ENCODE data around the gene TEX44.

Gene TEX44

DNA sequence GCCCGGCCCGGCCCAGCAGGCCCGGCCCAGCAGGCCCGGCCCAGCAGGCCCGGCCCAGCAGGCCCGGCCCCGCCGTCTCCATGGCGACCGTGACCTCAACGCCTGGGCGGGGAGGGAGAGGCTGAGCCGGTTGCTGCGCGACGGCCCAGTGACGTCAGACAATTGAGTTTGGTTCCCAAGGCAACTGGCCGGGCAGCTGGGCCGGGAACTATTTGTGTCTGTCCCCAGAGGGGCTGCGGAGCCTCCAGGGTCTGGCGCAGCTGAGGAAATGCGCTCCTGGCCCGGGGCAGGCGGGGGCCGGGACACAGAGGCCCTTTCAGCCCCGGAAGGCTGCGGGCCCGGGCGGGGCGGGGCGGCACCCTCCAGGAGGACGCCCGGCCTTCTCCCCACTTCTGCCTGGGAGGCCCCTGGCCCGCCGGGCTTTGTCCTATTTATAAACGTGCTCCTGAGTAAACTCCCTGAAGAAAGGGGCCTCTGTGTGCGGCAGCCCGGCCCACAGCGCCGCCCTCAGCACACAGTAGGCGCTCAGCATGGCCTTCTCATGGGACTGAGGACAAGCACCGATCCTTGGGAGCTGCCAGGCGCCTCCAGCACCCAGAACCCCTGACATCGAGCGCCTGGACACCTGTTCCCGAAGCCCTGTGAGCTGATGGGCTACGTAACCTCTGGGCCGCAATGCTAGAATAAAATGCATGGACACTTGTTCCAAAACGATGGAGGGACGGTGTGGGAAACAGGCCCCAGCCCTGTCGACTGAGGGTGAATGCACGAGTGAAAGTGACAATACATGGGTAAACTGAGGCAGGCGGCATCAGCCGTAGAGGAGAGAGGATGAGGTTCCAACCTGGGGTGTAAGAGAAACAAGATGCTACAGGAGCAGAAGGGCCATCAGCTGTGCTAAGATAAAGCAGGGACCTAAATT lies 12.3 kb downstream of the TEX44 start:
- DNase-seq (ENCODE audit: low spot score), result peak; percentile 99

- DNase-seq (ENCODE audit: low spot score), result peak; percentile 65
Measured at GRCh38 chr2:231605607-231606091, 13.0 kb downstream of the TEX44 start.

DNA sequence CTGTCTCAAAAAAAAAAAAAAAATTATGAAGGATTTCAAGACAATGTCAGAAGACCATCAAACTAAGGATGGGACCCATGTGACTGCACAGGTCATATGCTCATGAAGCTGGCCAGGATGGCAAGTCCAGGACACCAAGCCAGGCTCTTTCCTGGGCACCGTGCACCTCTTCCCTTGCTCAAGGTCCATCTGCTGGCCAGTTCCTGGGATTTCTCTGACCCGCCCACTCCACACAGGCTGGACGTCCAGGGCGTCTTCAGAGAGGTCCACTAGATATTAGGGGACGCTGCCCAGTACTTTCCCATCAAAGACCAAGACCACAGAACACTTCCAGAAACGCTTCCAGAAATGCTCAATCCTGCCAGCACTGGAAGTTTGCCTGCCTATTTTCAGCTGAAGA lies 14.3 kb downstream of the TEX44 start:
- DNase-seq (ENCODE audit: low spot score), result no peak

DNA sequence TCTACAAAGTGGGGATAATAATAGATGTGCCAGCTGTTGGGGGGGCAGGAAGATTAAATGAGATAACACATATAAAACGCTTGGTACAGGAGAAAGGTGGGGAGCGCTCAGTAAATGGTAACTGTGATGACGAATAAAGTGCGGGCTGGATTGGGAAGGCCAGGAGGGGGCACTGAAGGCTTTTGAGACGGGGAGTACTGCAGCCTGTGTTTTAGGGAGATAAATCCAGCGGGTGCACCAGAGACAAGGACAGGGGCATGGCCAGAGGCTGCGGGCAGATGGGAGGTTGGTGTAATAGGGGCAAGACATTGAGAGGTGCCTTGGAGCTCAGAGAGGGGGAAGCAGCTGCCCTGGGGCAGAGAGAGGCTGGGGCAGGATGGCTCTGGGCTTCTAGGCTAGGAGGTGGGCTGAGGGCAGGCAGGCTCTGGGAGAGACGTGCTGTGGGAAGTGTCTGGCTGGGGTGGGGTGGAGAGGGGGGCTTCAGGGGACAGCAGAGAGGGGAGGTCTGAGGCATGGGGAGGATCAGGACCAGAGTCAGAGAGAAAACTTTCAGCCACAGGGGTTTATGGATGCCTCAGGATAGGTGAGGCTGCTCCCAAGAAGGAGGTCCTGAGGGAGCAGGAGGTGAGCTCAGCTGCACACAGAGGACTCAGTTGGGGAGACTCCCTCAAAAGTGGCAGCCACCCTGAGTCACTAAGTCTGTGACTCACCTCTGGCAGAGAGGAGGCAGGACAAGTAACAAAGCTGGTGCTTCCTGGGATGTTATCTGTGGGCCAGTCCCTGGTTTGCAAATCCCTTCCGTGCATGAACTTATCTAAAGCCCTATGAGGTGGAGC lies 18.8 kb downstream of the TEX44 start:
- DNase-seq (ENCODE audit: low spot score), result no peak

- no peak for DNase-seq (ENCODE audit: low spot score)
Measured at GRCh38 chr2:231612109-231612455, 19.4 kb downstream of the TEX44 start.

DNA sequence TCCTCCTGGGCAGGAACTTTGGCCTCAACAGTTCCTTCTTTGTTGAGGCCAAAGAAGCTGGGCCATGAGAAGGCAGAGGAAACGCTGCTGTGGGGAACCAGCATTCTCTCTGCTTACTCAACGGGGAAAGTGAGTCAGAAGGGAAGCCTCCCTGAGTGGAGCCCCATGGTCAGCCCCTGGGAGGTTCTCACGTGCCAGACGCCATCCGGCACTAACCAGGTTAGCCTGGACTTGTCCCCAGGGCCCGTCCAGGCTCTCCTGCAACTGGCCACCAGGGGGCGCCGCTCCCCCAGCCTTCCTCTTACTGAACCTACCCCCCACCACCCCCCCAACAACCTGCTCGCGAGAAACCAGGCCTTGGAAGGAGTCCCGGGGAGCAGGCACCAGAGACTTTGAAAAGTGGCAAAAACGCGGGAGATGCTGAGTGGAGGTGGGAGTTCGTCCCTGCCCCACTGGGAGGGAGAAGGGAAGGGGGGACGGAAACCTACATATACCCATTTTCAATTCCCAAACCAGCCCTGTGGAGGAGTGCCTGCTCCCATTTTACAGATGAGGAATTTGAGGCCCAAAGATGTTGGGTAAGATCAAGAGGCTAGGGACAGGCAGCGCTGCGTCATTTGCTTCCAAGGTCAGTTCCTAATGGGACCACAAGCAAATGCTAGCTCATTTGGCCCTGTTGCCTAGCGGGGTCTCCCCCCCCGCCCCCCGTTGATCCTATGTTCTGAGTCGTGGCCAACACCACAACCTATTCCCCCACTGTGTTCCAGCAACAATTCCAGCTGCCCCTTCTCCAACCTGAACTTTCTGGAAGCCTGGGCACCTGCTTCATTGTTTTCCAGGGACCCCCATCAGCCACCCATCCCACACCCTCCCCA lies 20.0 kb downstream of the TEX44 start:
- peak; percentile 89 for DNase-seq (ENCODE audit: low spot score)

GRCh38 chr2:231613331-231613662 lies 20.6 kb downstream of the TEX44 start:
- peak; percentile 71 for DNase-seq (ENCODE audit: low spot score)

DNA sequence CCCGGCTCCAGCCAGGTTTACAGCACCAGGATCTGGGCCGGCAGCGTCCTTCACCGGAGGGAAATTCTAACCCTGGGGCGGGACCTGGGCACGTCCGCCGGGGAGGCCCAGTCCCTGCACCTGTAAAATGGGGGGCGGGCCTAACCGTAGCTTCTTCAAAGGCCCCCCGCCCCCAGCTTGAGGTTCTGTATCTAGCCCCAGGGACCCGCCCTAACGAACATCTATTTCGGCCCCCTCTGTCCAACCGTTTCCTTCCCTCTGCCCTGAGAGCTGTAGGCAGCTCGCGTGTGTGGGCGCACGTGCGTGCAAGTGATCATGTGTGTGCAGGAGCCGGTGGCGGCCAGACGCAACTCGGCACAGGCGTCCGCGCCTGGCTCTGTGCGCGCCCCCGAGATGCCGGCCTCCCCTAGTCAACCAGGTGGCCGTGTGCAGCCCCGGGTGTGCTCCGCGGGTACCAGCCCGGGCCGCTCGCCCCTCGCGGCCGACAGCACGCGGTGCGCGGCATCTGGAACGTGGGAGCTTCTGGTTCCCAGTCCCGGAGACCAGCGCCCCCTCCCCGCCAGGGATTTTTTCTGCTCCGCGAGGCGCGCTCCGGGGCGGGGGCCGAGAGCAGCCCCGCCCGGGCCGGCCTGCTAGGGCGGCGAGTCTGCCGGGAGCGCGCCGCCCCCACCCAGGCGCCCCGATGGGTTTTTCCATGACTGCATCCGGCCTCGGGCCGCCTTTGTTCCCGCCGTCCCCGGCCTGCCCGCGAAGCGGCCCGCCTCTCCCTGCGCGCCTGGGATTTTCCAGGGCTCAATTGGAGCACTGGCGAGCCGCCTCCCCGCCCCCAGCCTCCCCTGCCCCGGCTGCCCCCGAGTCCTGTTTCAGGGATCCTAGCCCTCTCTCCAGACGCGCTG lies 21.2 kb downstream of the TEX44 start:
- peak; percentile 82 for DNase-seq (ENCODE audit: low spot score)

DNA sequence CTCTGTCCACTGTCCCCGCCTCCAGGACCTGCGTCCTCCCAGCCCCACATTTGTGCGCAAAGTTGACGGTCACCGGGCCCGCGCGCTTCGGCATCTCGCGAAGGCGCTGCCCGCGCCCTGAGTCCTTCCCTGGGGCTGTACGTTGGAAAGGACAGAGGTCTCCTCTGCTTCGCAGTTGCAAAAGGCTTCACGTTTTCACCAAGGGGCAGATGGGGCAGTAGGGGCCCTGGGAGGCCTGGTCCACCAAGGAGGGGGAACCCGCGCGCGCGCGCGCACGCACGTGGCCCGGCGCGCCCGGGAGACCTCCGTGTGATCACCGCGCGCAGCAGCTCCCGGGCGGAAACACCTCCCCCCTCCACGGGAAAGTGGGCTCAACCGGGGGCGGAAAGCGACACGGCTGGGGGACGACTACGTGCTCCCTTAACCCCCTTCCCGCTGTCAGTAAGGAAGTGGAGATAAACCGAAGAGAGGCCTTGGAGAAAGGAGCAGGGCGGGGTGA lies 21.9 kb downstream of the TEX44 start:
- peak; percentile 48 for DNase-seq (ENCODE audit: low spot score)

GRCh38 chr2:231615058-231615671 lies 22.5 kb downstream of the TEX44 start:
- DNase-seq (ENCODE audit: low spot score), result no peak

DNA sequence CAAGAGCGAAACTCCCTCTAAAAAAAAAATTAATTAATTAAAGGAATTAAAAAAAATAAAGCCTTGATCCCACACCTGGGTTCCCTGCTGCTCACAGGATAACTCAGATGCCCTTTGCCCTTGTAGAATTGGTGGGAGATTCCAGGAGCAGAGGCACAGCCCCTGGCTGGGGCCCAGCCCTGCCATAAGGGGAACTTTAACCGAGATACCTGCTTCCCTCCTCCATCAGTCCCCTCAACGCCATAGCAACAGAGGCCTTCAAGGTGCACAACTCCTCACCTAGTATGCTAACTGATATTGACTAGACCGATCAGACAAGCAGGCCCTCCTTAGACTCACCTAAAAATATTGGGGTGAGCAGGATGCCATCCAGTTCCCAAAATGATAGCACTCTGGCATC lies 23.6 kb downstream of the TEX44 start:
- DNase-seq (ENCODE audit: low spot score), result no peak

DNA sequence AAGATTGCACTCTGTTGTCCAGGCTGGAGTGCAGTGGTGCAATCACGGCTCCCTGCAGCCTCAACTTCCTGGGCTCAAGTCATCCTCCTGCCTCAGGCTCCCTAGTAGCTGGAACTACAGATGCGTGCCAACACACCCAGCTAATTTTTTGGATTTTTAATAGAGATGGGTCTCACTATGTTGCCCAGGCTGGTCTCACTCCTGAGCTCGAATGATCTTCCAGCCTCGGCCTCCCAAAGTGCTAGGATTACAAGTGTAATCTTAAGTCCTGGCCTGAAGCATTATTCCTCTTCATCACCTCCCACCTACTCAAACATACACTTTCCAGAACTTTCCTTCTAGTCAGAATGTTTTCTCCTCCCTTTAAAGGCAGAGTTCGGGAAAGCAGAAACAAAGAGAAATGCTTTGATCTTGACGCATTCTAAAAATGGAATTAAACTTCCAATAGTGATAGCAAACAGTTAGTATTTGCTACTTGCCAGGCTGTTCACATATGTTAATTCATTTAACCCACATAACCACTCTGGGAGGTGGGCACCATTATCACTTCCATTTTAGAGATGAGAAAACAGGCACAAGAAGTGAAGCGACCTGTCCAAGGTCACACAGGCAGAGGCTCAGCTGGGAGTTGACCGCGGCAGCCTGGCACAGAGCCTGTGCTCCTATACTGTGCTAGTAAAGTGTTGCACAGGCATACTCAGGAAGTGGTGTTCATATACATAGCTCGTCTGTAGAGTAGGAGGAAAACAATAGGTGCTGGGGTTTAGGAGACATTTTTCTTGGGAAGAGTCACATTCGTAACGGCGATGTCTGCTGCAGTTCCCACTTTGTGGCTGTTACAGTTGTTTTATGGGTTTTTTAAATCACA lies 24.6 kb downstream of the TEX44 start:
- no peak for DNase-seq (ENCODE audit: low spot score)

- DNase-seq (ENCODE audit: low spot score), result peak; percentile 32
Measured at GRCh38 chr2:231621051-231621879, 28.6 kb downstream of the TEX44 start.

- no peak for DNase-seq (ENCODE audit: low spot score)
Measured at GRCh38 chr2:231622963-231623362, 30.3 kb downstream of the TEX44 start.

GRCh38 chr2:231626449-231626848 lies 33.8 kb downstream of the TEX44 start:
- DNase-seq (ENCODE audit: low spot score), result no peak

GRCh38 chr2:231627384-231628120 lies 34.9 kb downstream of the TEX44 start:
- DNase-seq (ENCODE audit: low spot score), result no peak

DNA sequence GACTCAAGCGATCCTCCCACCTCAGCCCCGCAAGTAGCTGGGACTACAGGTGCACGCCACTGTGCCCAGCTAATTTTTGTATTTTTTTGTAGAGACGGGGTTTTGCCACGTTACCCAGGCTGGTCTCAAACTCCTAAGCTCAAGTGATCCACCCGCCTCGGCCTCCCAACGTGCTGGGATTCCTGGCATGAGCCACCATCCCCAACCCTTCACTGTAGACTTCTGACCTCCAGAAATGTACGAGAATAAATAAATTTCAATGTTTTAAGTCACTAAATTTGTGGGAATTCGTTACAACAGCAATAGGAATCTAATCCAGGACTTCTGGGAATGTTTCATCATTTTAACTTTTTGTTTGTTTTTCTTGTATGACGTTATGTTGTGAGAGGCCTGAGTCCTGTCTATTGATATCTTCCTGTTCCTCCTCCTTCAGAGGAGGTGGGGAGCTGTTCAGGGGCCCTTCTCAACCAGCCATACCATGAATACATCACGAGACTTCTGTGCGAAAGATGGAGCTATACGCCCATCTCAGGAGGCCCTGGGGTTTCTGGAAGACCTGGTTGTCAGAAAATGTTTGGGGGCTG lies 40.0 kb downstream of the TEX44 start:
- DNase-seq (ENCODE audit: low spot score), result no peak

All from pons (tissue), 1 donor.